HL-60 (cell line): ENCODE data around the gene ZFAND6.

ENCODE experiments used
- DNase-seq, 2 experiments: peaks; one replicate each; pipeline ENCODE4 v3.0.0-alpha.2; 2010 to 2020; ENCODE audit warnings: low read depth in 1 of 2, low spot score in 1 of 2
- H3K27ac ChIP-seq: fragments of 250-450 bp; sonication (Bioruptor Pico); replicated peaks from 2 replicates; pipeline ENCODE4 v1.5.1; 2020; ENCODE audit warnings: mild to moderate bottlenecking, moderate library complexity
- H3K27me3 ChIP-seq: fragments of 250-450 bp; sonication (Bioruptor Pico); 2 replicates; pipeline ENCODE4 v1.5.1; 2021; ENCODE audit warnings: mild to moderate bottlenecking, moderate library complexity; ENCODE audit not compliant: insufficient read depth, poor library complexity, severe bottlenecking
- H3K4me3 ChIP-seq: replicated peaks from 2 replicates; pipeline ENCODE4 v1.5.1; 2011; ENCODE audit warnings: mild to moderate bottlenecking, control low read depth, low read length; ENCODE audit not compliant: insufficient read depth
- CTCF ChIP-seq: IDR thresholded peaks from one replicate; pipeline ENCODE4 v1.5.1; 2011; ENCODE audit warnings: low read length, control low read depth, inconsistent platforms; ENCODE audit not compliant: insufficient read depth
- GABPA ChIP-seq: IDR thresholded peaks from 2 replicates; pipeline ENCODE4 v1.6.1; 2012; ENCODE audit warnings: low read depth
- POLR2AphosphoS5 ChIP-seq: IDR thresholded peaks from 2 replicates; pipeline ENCODE4 v1.6.1; 2012; ENCODE audit warnings: low read depth
- REST ChIP-seq: IDR thresholded peaks from 2 replicates; pipeline ENCODE4 v1.6.1; 2012; ENCODE audit warnings: low read depth; ENCODE audit not compliant: insufficient replicate concordance
- SPI1 ChIP-seq: IDR thresholded peaks from 2 replicates; pipeline ENCODE4 v1.6.1; 2012; ENCODE audit warnings: low read depth, mild to moderate bottlenecking, borderline replicate concordance

ZFAND6 gene

GRCh38 chr15:80118956-80119355, 59.5 kb downstream of the ZFAND6 start:
- no peak for TF ChIP-seq POLR2AphosphoS5
- no peak for TF ChIP-seq SPI1
- no peak for TF ChIP-seq CTCF
- TF ChIP-seq GABPA, result no peak
- no peak for TF ChIP-seq REST
- no peak for DNase-seq
- Histone ChIP-seq H3K27me3 (no peaks in the 10 kb centered on the region), H3K27ac (no peak overlapping the region), H3K4me3 (no peak overlapping the region)

DNA sequence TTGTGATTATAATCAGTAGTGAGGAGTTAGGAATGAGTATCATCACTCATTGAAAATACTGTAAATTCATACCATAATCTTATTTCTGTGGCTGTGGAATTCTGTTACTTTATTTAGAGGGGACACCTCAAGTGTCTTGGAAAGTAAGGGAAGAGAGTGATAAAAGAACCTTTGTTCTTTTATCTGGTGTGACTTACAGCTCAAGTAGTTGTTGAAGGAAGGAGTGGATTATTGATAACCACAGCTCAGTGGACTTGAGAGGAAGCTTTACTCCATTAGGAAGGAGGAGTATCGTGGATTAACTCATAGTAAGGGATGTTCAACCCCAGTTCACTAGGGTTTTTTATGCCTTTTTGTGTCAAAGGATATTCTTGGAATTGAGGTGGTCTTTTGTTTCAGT, 61.2 kb downstream of the ZFAND6 start:
- no peak for DNase-seq
- TF ChIP-seq GABPA, result no peak
- TF ChIP-seq POLR2AphosphoS5, result no peak
- no peak for TF ChIP-seq REST
- TF ChIP-seq CTCF, result no peak
- no peak for TF ChIP-seq SPI1
- H3K27ac ChIP-seq, result no peak overlapping the region
- H3K4me3 ChIP-seq, result no peak overlapping the region
- H3K27me3 ChIP-seq, result no peaks in the 10 kb centered on the region

DNA sequence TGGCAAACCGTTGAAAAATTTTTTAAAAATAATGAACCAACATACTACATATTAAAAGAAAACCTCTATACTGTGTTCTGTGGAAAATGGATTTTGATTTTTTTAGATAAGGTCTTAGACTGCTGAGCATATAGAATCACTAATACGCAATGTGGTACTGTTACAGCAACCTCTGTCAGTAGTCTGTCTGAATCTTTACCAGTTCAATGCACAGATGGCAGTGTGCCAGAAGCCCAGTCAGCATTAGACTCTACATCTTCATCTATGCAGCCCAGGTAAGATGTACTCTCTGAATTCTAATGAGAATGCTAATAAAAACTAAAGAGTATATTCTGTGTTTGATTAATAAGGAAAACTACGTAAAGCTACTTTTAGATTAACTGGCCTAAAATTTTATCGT, 62.1 kb downstream of the ZFAND6 start:
- H3K27me3 ChIP-seq, result no peaks in the 10 kb centered on the region
- DNase-seq, result no peak
- TF ChIP-seq SPI1, result no peak
- no peak for TF ChIP-seq CTCF
- no peak for TF ChIP-seq GABPA
- TF ChIP-seq POLR2AphosphoS5, result no peak
- TF ChIP-seq REST, result no peak
- H3K4me3 ChIP-seq, result no peak overlapping the region
- H3K27ac ChIP-seq, result no peak overlapping the region
